NB4 (cell line): Measurements from ENCODE around the gene IRF2BP2.

Source experiments
- TF ChIP-seq, protein P1 (sequence below): IDR thresholded peaks from one replicate; pipeline ENCODE4 v1.5.1; 2012; ENCODE audit warnings: low read depth, low read length
- TF ChIP-seq, protein P2 (sequence below): IDR thresholded peaks from 2 replicates; pipeline ENCODE4 v1.6.1; 2011; ENCODE audit warnings: low read depth, low read length

DNA sequence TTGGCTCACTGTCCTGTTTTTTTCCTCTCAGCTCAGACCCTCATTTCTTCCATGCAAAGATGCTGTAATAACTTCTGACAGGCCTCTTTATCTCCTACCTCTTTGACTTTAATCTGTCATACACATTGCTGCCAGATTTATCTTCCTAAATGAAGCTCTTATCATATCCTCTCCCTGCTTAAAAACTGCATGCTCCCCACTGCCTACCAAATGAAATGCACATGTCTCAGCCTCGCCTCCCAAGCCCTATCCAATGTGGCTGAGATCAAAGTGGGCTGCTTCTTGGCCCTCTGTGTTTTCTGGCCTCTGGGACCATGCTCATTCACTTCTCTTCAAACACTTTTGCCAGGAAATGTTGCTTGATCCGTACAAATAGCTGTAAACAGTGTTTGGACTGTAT is 38.3 kb downstream of the IRF2BP2 start:
- TF ChIP-seq, protein P1, sequence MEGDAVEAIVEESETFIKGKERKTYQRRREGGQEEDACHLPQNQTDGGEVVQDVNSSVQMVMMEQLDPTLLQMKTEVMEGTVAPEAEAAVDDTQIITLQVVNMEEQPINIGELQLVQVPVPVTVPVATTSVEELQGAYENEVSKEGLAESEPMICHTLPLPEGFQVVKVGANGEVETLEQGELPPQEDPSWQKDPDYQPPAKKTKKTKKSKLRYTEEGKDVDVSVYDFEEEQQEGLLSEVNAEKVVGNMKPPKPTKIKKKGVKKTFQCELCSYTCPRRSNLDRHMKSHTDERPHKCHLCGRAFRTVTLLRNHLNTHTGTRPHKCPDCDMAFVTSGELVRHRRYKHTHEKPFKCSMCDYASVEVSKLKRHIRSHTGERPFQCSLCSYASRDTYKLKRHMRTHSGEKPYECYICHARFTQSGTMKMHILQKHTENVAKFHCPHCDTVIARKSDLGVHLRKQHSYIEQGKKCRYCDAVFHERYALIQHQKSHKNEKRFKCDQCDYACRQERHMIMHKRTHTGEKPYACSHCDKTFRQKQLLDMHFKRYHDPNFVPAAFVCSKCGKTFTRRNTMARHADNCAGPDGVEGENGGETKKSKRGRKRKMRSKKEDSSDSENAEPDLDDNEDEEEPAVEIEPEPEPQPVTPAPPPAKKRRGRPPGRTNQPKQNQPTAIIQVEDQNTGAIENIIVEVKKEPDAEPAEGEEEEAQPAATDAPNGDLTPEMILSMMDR, result no peak
- TF ChIP-seq, protein P2, sequence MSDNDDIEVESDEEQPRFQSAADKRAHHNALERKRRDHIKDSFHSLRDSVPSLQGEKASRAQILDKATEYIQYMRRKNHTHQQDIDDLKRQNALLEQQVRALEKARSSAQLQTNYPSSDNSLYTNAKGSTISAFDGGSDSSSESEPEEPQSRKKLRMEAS, result no peak
